GM23248 (cell line): ENCODE measurements around the gene PHACTR3. TPM values are rescaled to one million over a fixed set of nuclear protein-coding genes. Genes with fewer than 3 reads are reported as not detected.

Source experiments
- DNase-seq: peaks from one replicate; pipeline ENCODE4 v3.0.0-alpha.2; 2015
- H2AFZ ChIP-seq: fragments of 200-600 bp; sonication (generic); 2 replicates; pipeline ENCODE4 v1.6.1; 2016; ENCODE audit warnings: antibody characterized with exemption
- H3F3A ChIP-seq: fragments of 200-600 bp; sonication (generic); 2 replicates; pipeline ENCODE4 v1.6.1; 2016; ENCODE audit warnings: mild to moderate bottlenecking, antibody characterized with exemption, mixed run types; ENCODE audit not compliant: insufficient read depth
- H3K27ac ChIP-seq: fragments of 200-600 bp; sonication (generic); 2 replicates; pipeline ENCODE4 v1.5.1; 2016; ENCODE audit warnings: mild to moderate bottlenecking
- H3K27me3 ChIP-seq: fragments of 200-600 bp; sonication (generic); replicated peaks from 2 replicates; pipeline ENCODE4 v1.6.1; 2016; ENCODE audit warnings: mild to moderate bottlenecking; ENCODE audit not compliant: insufficient read depth
- H3K36me3 ChIP-seq: fragments of 200-600 bp; sonication (generic); 2 replicates; pipeline ENCODE4 v1.6.1; 2016; ENCODE audit warnings: low read depth, mild to moderate bottlenecking
- H3K4me1 ChIP-seq: fragments of 200-600 bp; sonication (generic); 2 replicates; pipeline ENCODE4 v1.6.1; 2016; ENCODE audit warnings: mild to moderate bottlenecking; ENCODE audit not compliant: insufficient read depth
- H3K4me2 ChIP-seq: fragments of 200-600 bp; sonication (generic); one replicate; pipeline ENCODE4 v1.6.1; 2016; ENCODE audit warnings: mild to moderate bottlenecking; ENCODE audit not compliant: unreplicated experiment
- H3K4me3 ChIP-seq: fragments of 200-600 bp; sonication (generic); 2 replicates; pipeline ENCODE4 v1.5.1; 2016; ENCODE audit warnings: mild to moderate bottlenecking
- H3K79me2 ChIP-seq: fragments of 200-600 bp; sonication (generic); 2 replicates; pipeline ENCODE4 v1.6.1; 2016; ENCODE audit warnings: mild to moderate bottlenecking; ENCODE audit not compliant: insufficient read depth
- H3K9ac ChIP-seq: fragments of 200-600 bp; sonication (generic); 2 replicates; pipeline ENCODE4 v1.6.1; 2016; ENCODE audit warnings: mild to moderate bottlenecking
- H3K9me2 ChIP-seq: fragments of 200-600 bp; sonication (generic); 2 replicates; pipeline ENCODE4 v1.6.1; 2016; ENCODE audit warnings: mixed run types, mild to moderate bottlenecking, moderate library complexity; ENCODE audit not compliant: insufficient read depth
- H3K9me3 ChIP-seq: fragments of 200-600 bp; sonication (generic); one replicate; pipeline ENCODE4 v1.6.1; 2017; ENCODE audit warnings: low read depth
- H4K20me1 ChIP-seq: fragments of 200-600 bp; sonication (generic); 2 replicates; pipeline ENCODE4 v1.6.0; 2016; ENCODE audit not compliant: insufficient read depth
- EZH2 ChIP-seq: fragments of 200-600 bp; sonication (generic); IDR thresholded peaks from 2 replicates; pipeline ENCODE4 v1.6.1; 2018; ENCODE audit warnings: antibody characterized with exemption, mild to moderate bottlenecking; ENCODE audit not compliant: insufficient read depth, poor library complexity, severe bottlenecking
- EZH2phosphoT487 ChIP-seq: fragments of 200-600 bp; sonication (generic); IDR thresholded peaks from 2 replicates; pipeline ENCODE4 v1.6.1; 2018; ENCODE audit warnings: antibody characterized with exemption, moderate library complexity, mild to moderate bottlenecking, low read depth; ENCODE audit not compliant: insufficient read depth
- WGBS, 2 experiments: methylation state at CpG; one replicate each; pipeline ENCODE4 v1.1.6; 2015 to 2017; ENCODE audit warnings: low lambda C conversion rate in 2 of 2, low coverage in 1 of 2; ENCODE audit errors: missing lambda C conversion rate in 2 of 2; 5-methylcytosine and 5-hydroxymethylcytosine counted together
- in situ Hi-C: fragments of 300-500 bp; cut with MboI; formaldehyde crosslinking; loops from 2 replicates; pipeline ENCODE4 v1.15.0; 2020
- polyA plus RNA-seq: library from polyadenylated mRNA; unstranded; fragments of >200 nt; fragmentation: Nextera tagmentation; extraction: Ambion mirVana; gene quantifications from 2 replicates; pipeline ENCODE4 v1.2.1, GENCODE V29; 2016
- total RNA-seq: library from RNA; depleted of rRNA; stranded (reverse); fragments of >200 nt; shearing (Covaris generic); gene quantifications from 2 replicates; pipeline ENCODE4 v1.2.3, GENCODE V29; 2014

The PHACTR3 gene
- total and polyA plus RNA-seq, 2 experiments from 2014 or later: not detected

- WGBS, 2 experiments: 14 to 16% methylated on average over 2 of the region's 2 CpGs
- H3K4me3 ChIP-seq: no peak overlapping the region
- H3K4me2 ChIP-seq: no peak overlapping the region
- H3K9me3 ChIP-seq: no peaks in the 10 kb centered on the region
- H3K4me1 ChIP-seq: no peaks in the 10 kb centered on the region
- no peak for DNase-seq
- H2AFZ ChIP-seq: no peak overlapping the region
- H3K79me2 ChIP-seq: no peaks in the 10 kb centered on the region
- H3K9me2 ChIP-seq: no peaks in the 10 kb centered on the region
- in situ Hi-C loops: no loop called here
- H3K27ac ChIP-seq: no peak overlapping the region
- no peak overlapping the region for H3K9ac ChIP-seq
- H3K36me3 ChIP-seq: no peaks in the 10 kb centered on the region
- no peak for TF ChIP-seq EZH2phosphoT487
- TF ChIP-seq EZH2: no peak
- no peaks in the 10 kb centered on the region; the same call in 1 of the 2 replicates for H3K27me3 ChIP-seq
- H4K20me1 ChIP-seq: no peaks in the 10 kb centered on the region
- no peaks in the 10 kb centered on the region for H3F3A ChIP-seq
Observed at GRCh38 chr20:59731376-59731775, 127.0 kb downstream of the PHACTR3 start.

DNA sequence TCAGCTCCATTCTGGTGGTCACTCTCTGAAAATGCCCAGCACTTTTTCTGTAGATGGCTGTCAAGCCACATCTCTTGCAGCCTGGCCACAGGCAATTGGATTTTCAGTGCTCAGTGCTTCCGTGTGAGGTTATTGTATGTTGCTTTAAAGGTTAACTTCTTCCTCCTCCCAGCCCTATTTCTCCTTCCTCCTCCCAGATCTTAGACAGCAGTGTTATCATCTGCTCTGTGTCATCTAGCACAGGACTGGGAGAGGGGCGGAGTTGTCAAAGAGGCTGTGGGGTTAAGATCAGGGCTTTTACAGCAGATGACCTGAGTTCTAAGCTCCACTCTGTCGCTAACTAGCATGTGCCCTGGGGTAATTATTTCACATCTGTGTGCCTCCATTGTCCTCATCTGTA is 129.0 kb downstream of the PHACTR3 start:
- Histone ChIP-seq H3K27ac (no peak overlapping the region), H3K9ac (no peak overlapping the region), H4K20me1 (no peaks in the 10 kb centered on the region), H3K27me3 (no peaks in the 10 kb centered on the region; the same call in 1 of the 2 replicates), H3K9me3 (no peaks in the 10 kb centered on the region), H2AFZ (no peak overlapping the region), H3K79me2 (no peaks in the 10 kb centered on the region), H3K9me2 (no peaks in the 10 kb centered on the region), H3K4me2 (no peak overlapping the region), H3F3A (no peaks in the 10 kb centered on the region), H3K4me1 (no peaks in the 10 kb centered on the region), H3K4me3 (no peak overlapping the region), H3K36me3 (no peaks in the 10 kb centered on the region)
- no peak for DNase-seq
- in situ Hi-C loops: no loop called here
- TF ChIP-seq EZH2 (no peak), EZH2phosphoT487 (no peak)
- WGBS, 2 experiments: 50 to 51% methylated on average over 3 of the region's 3 CpGs

- no peak overlapping the region for H3K9ac ChIP-seq
- 36 to 39% methylated on average over 8 of the region's 8 CpGs for WGBS, 2 experiments
- H3K79me2 ChIP-seq: no peaks in the 10 kb centered on the region
- H4K20me1 ChIP-seq: no peaks in the 10 kb centered on the region
- H3K9me3 ChIP-seq: no peaks in the 10 kb centered on the region
- in situ Hi-C loops: no loop called here
- no peak for DNase-seq
- no peak overlapping the region for H3K4me3 ChIP-seq
- no peaks in the 10 kb centered on the region for H3K9me2 ChIP-seq
- H3K4me2 ChIP-seq: no peak overlapping the region
- H3K27me3 ChIP-seq: no peaks in the 10 kb centered on the region; the same call in 1 of the 2 replicates
- no peak overlapping the region for H3K27ac ChIP-seq
- no peak overlapping the region for H2AFZ ChIP-seq
- H3F3A ChIP-seq: no peaks in the 10 kb centered on the region
- no peaks in the 10 kb centered on the region for H3K4me1 ChIP-seq
- TF ChIP-seq EZH2phosphoT487 (no peak), EZH2 (no peak)
- no peaks in the 10 kb centered on the region for H3K36me3 ChIP-seq
Observed at GRCh38 chr20:59735486-59735885, 131.1 kb downstream of the PHACTR3 start.

GRCh38 chr20:59735917-59736316 is 131.6 kb downstream of the PHACTR3 start:
- no peaks in the 10 kb centered on the region for H3K9me2 ChIP-seq
- no peak overlapping the region for H3K4me2 ChIP-seq
- no peaks in the 10 kb centered on the region for H3K4me1 ChIP-seq
- no peak overlapping the region for H3K9ac ChIP-seq
- H3K36me3 ChIP-seq: no peaks in the 10 kb centered on the region
- no peaks in the 10 kb centered on the region for H4K20me1 ChIP-seq
- no peaks in the 10 kb centered on the region; the same call in 1 of the 2 replicates for H3K27me3 ChIP-seq
- in situ Hi-C loops: no loop called here
- WGBS, 2 experiments: 21 to 43% methylated on average over 1 of the region's 1 CpG
- no peak for TF ChIP-seq EZH2
- TF ChIP-seq EZH2phosphoT487: no peak
- no peak overlapping the region for H2AFZ ChIP-seq
- H3K79me2 ChIP-seq: no peaks in the 10 kb centered on the region
- no peaks in the 10 kb centered on the region for H3K9me3 ChIP-seq
- DNase-seq: no peak
- H3K27ac ChIP-seq: no peak overlapping the region
- H3F3A ChIP-seq: no peaks in the 10 kb centered on the region
- H3K4me3 ChIP-seq: no peak overlapping the region

DNA sequence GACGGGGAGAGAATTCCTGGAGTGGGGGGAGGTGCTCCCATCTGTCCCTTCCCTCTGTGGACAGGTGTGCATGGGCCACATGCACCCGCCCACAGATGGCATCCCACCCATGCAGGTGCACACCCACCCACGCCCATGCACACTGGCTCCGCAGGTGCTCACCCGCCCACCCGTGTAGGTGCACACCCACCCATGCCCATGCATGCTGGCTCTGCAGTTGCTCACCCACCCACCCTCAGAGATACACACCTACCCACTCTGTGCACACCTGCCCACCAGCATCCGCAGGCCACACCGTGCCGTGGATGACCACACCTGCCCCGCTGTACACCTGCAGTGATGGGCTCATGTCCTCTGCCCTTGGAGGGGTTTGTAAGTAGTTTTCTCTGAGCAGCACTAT is 132.0 kb downstream of the PHACTR3 start:
- Histone ChIP-seq H4K20me1 (no peaks in the 10 kb centered on the region), H3K4me3 (no peak overlapping the region), H3K27ac (no peak overlapping the region), H3K9ac (no peak overlapping the region), H3K27me3 (no peaks in the 10 kb centered on the region; the same call in 1 of the 2 replicates), H3K79me2 (no peaks in the 10 kb centered on the region), H3K4me1 (no peaks in the 10 kb centered on the region), H3K9me2 (no peaks in the 10 kb centered on the region), H2AFZ (no peak overlapping the region), H3K9me3 (no peaks in the 10 kb centered on the region), H3K4me2 (no peak overlapping the region), H3F3A (no peaks in the 10 kb centered on the region), H3K36me3 (no peaks in the 10 kb centered on the region)
- in situ Hi-C loops: no loop called here
- TF ChIP-seq EZH2 (no peak), EZH2phosphoT487 (no peak)
- no peak for DNase-seq
- 68 to 78% methylated on average over 9 to 10 of the region's 10 CpGs for WGBS, 2 experiments
